GM12873 (cell line): ENCODE results near the gene LRCH1.

Experiments used
- TF ChIP-seq, protein P1 (sequence below): IDR thresholded peaks from 2 replicates; pipeline ENCODE4 v1.5.1; 2012; ENCODE audit warnings: low read depth, mild to moderate bottlenecking, moderate library complexity, low read length, control low read depth; ENCODE audit not compliant: insufficient read depth; ENCODE audit errors: missing control alignments

The LRCH1 gene

DNA sequence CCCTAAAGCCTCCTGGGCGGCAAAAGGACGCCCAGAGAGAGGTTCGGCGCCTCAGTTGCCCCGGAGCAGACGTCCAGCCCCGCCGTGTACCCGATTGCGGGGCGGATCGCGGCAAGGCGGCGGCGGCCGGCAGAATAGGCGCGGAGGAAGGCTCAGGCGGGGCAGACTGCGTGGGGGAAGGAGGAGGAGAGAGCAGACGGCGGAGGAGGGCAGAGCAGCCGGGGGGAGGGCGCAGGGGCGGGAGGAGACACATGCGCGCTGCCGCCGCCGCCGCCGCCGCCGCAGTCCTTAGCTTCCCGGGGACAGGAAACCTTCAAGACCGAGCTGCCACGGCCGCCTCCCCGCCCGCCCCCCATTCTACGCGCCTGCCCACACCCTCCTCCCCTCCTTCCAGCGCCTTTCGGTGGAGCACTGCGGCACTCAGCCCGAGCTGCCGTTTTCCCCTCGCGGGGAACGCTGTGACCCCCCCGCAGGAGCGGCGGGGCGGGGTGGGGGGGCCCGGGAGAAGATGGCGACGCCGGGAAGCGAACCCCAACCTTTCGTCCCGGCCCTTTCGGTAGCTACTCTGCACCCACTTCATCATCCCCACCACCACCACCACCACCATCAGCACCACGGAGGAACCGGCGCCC lies at the start of gene LRCH1:
Gene LRCH1 (plus strand): TSS at position 282 of the 632 bp plus-strand sequence. CDS start 227 bp downstream, at position 509.
- TF ChIP-seq, protein P1, sequence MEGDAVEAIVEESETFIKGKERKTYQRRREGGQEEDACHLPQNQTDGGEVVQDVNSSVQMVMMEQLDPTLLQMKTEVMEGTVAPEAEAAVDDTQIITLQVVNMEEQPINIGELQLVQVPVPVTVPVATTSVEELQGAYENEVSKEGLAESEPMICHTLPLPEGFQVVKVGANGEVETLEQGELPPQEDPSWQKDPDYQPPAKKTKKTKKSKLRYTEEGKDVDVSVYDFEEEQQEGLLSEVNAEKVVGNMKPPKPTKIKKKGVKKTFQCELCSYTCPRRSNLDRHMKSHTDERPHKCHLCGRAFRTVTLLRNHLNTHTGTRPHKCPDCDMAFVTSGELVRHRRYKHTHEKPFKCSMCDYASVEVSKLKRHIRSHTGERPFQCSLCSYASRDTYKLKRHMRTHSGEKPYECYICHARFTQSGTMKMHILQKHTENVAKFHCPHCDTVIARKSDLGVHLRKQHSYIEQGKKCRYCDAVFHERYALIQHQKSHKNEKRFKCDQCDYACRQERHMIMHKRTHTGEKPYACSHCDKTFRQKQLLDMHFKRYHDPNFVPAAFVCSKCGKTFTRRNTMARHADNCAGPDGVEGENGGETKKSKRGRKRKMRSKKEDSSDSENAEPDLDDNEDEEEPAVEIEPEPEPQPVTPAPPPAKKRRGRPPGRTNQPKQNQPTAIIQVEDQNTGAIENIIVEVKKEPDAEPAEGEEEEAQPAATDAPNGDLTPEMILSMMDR, result no peak

GRCh38 chr13:46504036-46504435 lies 48.9 kb upstream of the LRCH1 start:
- TF ChIP-seq, protein P1, result no peak

- TF ChIP-seq, protein P1, result no peak
Observed at GRCh38 chr13:46507981-46508380, 45.0 kb upstream of the LRCH1 start.

DNA sequence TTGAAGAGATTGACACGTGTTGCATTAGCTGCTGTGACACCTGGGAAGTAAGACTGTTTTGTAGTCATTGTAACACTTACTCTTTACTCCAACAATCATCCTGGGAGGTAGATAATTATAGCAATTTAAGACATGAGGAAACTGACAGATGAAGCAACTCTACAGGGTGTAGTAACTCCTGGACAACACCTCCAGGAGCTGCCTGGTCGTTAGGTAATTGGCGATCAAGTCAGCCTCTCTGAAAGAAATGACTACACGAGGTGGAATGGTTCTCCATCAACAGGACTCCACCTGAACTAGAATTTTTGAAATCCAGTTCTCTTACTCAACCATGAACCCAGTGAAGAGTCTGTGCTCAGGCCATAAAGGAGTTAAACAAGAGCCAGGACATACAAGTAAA lies 43.0 kb upstream of the LRCH1 start:
- TF ChIP-seq, protein P1, result no peak

DNA sequence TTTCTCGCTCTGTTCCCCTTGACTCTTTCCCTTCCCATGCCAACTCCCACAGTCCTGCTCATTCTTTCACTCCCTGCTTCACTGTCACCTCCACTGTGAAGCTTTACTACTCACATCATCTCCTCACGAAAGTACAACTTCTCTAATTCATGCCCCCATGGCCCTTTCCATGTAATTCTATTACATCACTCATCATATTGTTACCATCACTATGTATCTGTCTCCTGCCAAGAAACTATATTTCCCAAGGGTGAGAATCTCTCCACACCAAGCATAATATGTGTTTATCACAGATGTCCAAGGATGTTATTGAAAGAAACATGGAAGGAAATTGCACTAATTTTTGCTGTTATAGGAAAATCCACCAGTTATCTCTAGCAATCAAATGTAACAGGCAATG lies 37.2 kb upstream of the LRCH1 start:
- TF ChIP-seq, protein P1, result no peak

- TF ChIP-seq, protein P1, result no peak
Observed at GRCh38 chr13:46516599-46517338, 36.2 kb upstream of the LRCH1 start.

DNA sequence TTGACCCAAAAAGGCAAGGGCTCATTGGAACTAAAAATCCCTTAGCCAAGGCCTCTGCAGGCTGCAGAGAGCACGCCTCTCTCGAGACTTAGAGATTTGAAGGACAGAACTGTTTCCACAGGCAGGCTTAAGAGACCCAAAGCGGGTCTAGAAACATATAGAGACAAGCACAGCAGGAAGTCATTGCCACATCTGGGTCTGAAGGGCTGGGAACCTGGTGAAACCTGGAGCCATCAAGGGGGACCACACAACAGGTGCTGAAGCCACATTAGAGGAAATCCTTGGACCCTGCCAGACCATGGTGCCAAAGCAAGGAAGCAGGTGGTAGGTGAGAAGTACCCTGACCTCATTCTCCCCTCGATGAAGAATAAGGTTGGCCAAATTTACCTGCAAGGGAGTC lies 33.8 kb upstream of the LRCH1 start:
- TF ChIP-seq, protein P1, result no peak
